ENCODE data around the gene RTN4IP1. TPM values are rescaled to one million over a fixed set of nuclear protein-coding genes. Genes with fewer than 3 reads are reported as not detected.
"Not testable (repeated sequence)": the region's sequence is repeated elsewhere in the genome, so short reads cannot be mapped to it uniquely, and the experiment has no call there.

The RTN4IP1 gene
- total and polyA plus RNA-seq, 8 donors: 1.5 to 3.7 (median 2.1) TPM

DNA sequence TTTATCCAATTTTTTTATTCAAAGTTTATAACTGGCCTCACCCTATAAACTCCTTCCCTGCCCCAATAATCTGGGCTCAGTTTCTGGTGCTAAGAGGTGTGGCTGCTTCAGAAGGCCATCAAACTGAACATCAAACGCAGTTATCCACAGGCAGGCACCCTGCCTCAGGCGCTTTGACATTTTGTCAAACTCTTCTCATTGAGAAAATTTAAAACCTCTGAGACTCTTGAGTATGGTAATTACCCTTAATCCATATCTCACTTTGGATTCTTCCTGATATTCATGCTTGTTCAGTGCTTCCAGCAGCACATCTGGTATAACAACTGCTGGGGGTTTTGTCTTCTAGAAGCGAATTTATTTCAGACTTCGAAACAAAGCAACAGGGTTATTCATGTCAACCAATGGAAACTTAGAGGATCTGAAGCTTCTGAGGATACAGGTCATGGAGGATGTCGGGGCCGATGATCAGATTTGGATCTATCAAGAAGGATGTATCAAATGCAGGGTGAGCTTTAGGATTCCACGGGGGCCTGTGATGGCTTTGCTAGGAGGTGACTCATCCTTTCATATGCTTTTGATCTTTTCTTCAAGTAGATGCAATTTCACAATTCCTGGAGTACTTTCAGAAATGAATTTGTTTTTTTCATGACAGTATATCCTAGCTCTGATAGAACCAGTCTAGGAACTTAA lies 68.2 kb downstream of the RTN4IP1 start:
- peaks cover 0 to 6% (median 5%) of the 10 kb centered on the region in 3 donors for H3K36me3 ChIP-seq
- H3K4me3 ChIP-seq: no peak overlapping the region
- TF ChIP-seq, protein P1, sequence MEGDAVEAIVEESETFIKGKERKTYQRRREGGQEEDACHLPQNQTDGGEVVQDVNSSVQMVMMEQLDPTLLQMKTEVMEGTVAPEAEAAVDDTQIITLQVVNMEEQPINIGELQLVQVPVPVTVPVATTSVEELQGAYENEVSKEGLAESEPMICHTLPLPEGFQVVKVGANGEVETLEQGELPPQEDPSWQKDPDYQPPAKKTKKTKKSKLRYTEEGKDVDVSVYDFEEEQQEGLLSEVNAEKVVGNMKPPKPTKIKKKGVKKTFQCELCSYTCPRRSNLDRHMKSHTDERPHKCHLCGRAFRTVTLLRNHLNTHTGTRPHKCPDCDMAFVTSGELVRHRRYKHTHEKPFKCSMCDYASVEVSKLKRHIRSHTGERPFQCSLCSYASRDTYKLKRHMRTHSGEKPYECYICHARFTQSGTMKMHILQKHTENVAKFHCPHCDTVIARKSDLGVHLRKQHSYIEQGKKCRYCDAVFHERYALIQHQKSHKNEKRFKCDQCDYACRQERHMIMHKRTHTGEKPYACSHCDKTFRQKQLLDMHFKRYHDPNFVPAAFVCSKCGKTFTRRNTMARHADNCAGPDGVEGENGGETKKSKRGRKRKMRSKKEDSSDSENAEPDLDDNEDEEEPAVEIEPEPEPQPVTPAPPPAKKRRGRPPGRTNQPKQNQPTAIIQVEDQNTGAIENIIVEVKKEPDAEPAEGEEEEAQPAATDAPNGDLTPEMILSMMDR (IDR thresholded peaks at IDR 0.05): no peak
- ATAC-seq: peak in 1 of 4 donors; percentile 12
- intact Hi-C loops (cut with DNase I): loop anchor here in 1 of 3 donors (10.0 kb wide), 1 partner anchor 116 kb away; no protein-coding TSS in a partner anchor
- H3K4me1 ChIP-seq: no peaks in the 10 kb centered on the region
- no peak for DNase-seq
- no peak overlapping the region for H3K27ac ChIP-seq
- WGBS, 2 donors: 89 to 90% methylated on average over 7 of the region's 7 CpGs
- FAIRE-seq: no peak
- no peaks in the 10 kb centered on the region for H3K9me3 ChIP-seq
- no peaks in the 10 kb centered on the region for H3K27me3 ChIP-seq

DNA sequence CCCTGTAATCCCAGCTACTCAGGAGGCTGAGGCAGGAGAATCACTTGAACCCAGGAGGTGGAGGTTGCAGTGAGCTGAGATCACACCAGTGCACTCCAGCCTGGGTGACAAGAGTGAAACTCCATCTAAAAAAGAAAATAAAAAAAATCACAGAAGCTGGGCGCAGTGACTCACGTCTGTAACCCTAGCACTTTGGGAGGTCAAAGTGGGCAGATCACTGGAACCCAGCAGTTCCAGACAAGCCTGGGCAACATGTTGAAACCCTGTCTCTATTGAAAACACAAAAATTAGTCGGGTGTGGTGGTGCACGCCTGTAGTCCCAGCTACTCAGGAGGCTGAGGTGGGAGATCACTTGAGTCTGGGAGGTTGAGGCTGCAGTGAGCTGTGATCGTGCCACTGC lies 69.6 kb downstream of the RTN4IP1 start:
- WGBS, 2 donors: 87 to 91% methylated on average over 5 of the region's 5 CpGs
- H3K36me3 ChIP-seq, H3K27ac ChIP-seq, H3K27me3 ChIP-seq, DNase-seq, H3K9me3 ChIP-seq, H3K4me1 ChIP-seq, ATAC-seq, H3K4me3 ChIP-seq, FAIRE-seq: not testable (repeated sequence)
- intact Hi-C loops (cut with DNase I): loop anchor here in 1 of 3 donors (10.0 kb wide), 1 partner anchor 115 kb away; no protein-coding TSS in a partner anchor

DNA sequence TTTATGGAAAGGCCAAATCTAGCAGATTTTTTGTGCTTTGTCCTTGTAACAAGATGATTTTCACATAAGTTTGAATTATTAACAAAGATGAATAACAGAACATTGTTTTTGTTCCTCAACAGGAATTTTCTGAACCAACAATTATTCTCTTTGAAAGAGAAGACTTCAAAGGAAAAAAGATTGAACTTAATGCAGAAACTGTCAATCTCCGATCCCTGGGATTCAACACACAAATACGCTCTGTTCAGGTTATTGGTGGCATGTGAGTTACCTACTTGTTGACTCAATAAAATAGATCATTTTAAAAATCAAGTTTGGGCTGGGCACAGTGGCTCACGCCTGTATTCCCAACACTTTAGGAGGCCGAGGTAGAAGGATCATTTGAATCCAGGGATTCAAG lies 70.9 kb downstream of the RTN4IP1 start:
- FAIRE-seq: no peak

DNA sequence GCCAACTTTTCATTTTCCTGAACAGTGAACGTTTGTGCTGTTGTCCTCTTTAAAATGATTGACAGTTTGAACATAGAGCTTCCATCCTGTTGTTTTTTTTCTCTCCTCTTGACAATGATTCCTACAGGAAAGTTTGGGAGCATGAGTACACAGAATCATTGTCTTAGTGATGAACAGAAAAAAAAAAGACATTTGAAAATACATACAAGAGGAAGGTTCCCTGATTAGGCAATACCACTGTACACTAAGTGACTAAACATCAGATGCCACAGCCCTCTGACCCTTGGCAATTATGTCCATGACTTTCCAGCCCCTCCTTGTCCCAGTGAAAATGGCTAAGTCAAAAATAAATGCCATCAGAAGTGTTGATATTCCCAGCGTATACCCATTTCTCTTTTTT lies 71.5 kb downstream of the RTN4IP1 start:
- TF ChIP-seq, protein P1 (IDR thresholded peaks at IDR 0.05): no peak
- WGBS, 2 donors: 12 to 45% methylated on average over 2 of the region's 2 CpGs
- DNase-seq: no peak
- FAIRE-seq: no peak
- no peak overlapping the region for H3K27ac ChIP-seq
- intact Hi-C loops (cut with DNase I): no loop called here
- H3K27me3 ChIP-seq: no peaks in the 10 kb centered on the region
- H3K4me1 ChIP-seq: no peaks in the 10 kb centered on the region
- H3K9me3 ChIP-seq: no peaks in the 10 kb centered on the region
- no peak overlapping the region for H3K4me3 ChIP-seq
- no peak for ATAC-seq
- peaks cover 0 to 6% (median 0%) of the 10 kb centered on the region in 3 donors for H3K36me3 ChIP-seq

More for the DNA sequence above, 70.9 kb downstream of the RTN4IP1 start:
- ATAC-seq (no peak), DNase-seq (no peak)
- intact Hi-C loops (cut with DNase I): no loop called here
- Histone ChIP-seq H3K27ac (no peak overlapping the region), H3K4me3 (no peak overlapping the region), H3K36me3 (peaks cover 0 to 6% (median 0%) of the 10 kb centered on the region in 3 donors), H3K4me1 (no peaks in the 10 kb centered on the region), H3K27me3 (no peaks in the 10 kb centered on the region), H3K9me3 (no peaks in the 10 kb centered on the region)
- TF ChIP-seq, protein P1 (IDR thresholded peaks at IDR 0.05): no peak
- WGBS, 2 donors: 83 to 89% methylated on average over 4 of the region's 4 CpGs

DNA sequence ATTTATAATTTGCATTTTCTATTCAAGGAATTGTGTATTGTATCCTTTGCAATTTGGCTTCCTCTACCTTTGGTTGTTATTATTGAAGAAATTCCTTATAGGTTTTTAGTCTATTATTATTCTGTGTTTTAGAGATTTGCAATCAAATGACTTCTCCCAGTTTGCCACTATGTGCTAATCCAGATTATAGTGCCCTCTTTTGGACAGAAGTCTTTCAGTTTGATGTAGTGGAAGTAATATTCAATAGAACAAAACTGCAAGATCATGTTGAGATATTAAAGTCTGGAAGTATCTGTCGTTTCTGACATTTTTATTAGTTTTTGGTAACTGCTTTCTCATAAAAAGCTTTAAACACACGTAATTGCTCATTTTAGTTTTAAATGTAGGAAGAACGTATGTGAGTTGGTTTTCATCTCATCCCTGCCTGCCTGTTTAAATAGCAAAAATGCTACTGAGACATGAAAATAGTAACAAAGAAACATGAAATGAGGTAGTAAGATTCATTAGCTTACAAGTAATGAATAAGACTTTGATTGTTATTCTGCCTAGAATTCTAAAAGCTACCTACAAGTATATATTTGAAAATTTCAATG lies 72.8 kb downstream of the RTN4IP1 start:
- ATAC-seq (peak in 2 of 4 donors; percentile 38 to 57), FAIRE-seq (peak; percentile 54), DNase-seq (no peak)
- TF ChIP-seq, protein P1 (IDR thresholded peaks at IDR 0.05): no peak
- Histone ChIP-seq H3K27me3 (no peaks in the 10 kb centered on the region), H3K27ac (no peak overlapping the region), H3K4me1 (no peaks in the 10 kb centered on the region), H3K9me3 (no peaks in the 10 kb centered on the region), H3K4me3 (no peak overlapping the region), H3K36me3 (peaks cover 0 to 6% (median 0%) of the 10 kb centered on the region in 3 donors)
- WGBS, 2 donors: 31 to 41% methylated on average over 3 of the region's 3 CpGs
- intact Hi-C loops (cut with DNase I): no loop called here

Measured in pancreas (tissue), 10 donors.